IPS-18a (cell line): ENCODE data around the gene TOM1L2.

Experiments
- H3K27ac ChIP-seq: one replicate; pipeline ENCODE4 v1.5.1; 2013; ENCODE audit warnings: low read length
- H3K27me3 ChIP-seq: one replicate; pipeline ENCODE4 v1.6.1; 2013; ENCODE audit warnings: mild to moderate bottlenecking, low read length; ENCODE audit not compliant: control insufficient read depth, insufficient read depth
- H3K36me3 ChIP-seq: one replicate; pipeline ENCODE4 v1.6.1; 2013; ENCODE audit warnings: low read depth, low read length; ENCODE audit not compliant: control insufficient read depth
- H3K4me1 ChIP-seq: one replicate; pipeline ENCODE4 v1.6.1; 2013; ENCODE audit warnings: low read depth, low read length; ENCODE audit not compliant: control insufficient read depth
- H3K4me3 ChIP-seq: one replicate; pipeline ENCODE4 v1.5.1; 2013; ENCODE audit warnings: low read length
- H3K9ac ChIP-seq: one replicate; pipeline ENCODE4 v1.6.1; 2013; ENCODE audit warnings: mild to moderate bottlenecking, low read length, moderate library complexity
- H3K9me3 ChIP-seq: one replicate; pipeline ENCODE4 v1.6.1; 2013; ENCODE audit warnings: low read depth, low read length; ENCODE audit not compliant: control insufficient read depth

Gene TOM1L2

GRCh38 chr17:17928398-17929287 lies 43.6 kb downstream of the TOM1L2 start:
- Histone ChIP-seq H3K27me3 (no peaks in the 10 kb centered on the region), H3K36me3 (no peaks in the 10 kb centered on the region), H3K4me1 (peaks cover 8% of the 10 kb centered on the region), H3K27ac (no peak overlapping the region), H3K9ac (no peak overlapping the region), H3K4me3 (no peak overlapping the region), H3K9me3 (no peaks in the 10 kb centered on the region)

- Histone ChIP-seq H3K27me3 (no peaks in the 10 kb centered on the region), H3K36me3 (no peaks in the 10 kb centered on the region), H3K4me1 (peaks cover 17% of the 10 kb centered on the region), H3K4me3 (no peak overlapping the region), H3K9ac (no peak overlapping the region), H3K27ac (no peak overlapping the region), H3K9me3 (no peaks in the 10 kb centered on the region)
Observed at GRCh38 chr17:17926840-17927449, 45.3 kb downstream of the TOM1L2 start.

- no peaks in the 10 kb centered on the region for H3K36me3 ChIP-seq
- H3K27ac ChIP-seq = no peak overlapping the region
- no peaks in the 10 kb centered on the region for H3K27me3 ChIP-seq
- H3K9ac ChIP-seq = no peak overlapping the region
- peaks cover 24% of the 10 kb centered on the region for H3K4me1 ChIP-seq
- no peak overlapping the region for H3K4me3 ChIP-seq
- no peaks in the 10 kb centered on the region for H3K9me3 ChIP-seq
Observed at GRCh38 chr17:17926036-17926435, 46.2 kb downstream of the TOM1L2 start.

DNA sequence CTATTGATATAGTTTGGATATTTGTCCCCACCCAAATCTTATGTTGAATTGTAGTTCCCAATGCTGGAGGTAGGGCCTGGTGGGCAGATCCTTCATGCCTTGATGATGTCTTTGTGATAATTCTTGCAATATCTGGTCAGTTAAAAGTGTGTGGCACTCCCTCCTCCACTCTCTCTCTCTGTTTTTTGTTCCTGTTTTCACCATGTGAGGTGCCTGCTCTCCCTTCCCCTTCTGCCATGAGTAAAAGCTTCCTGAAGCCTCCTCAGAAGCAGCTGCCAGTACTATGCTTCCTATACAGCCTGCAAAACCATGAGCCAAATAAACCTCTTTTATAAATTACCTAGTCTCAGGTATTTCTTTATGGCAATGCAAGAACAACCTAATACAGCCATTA lies 47.3 kb downstream of the TOM1L2 start:
- Histone ChIP-seq H3K27ac (no peak overlapping the region), H3K36me3 (no peaks in the 10 kb centered on the region), H3K27me3 (no peaks in the 10 kb centered on the region), H3K4me1 (peaks cover 27% of the 10 kb centered on the region), H3K9ac (no peak overlapping the region), H3K4me3 (no peak overlapping the region), H3K9me3 (no peaks in the 10 kb centered on the region)

GRCh38 chr17:17924131-17924856 lies 47.9 kb downstream of the TOM1L2 start:
- peaks cover 30% of the 10 kb centered on the region for H3K4me1 ChIP-seq
- no peaks in the 10 kb centered on the region for H3K9me3 ChIP-seq
- H3K9ac ChIP-seq = no peak overlapping the region
- no peak overlapping the region for H3K4me3 ChIP-seq
- H3K27ac ChIP-seq = no peak overlapping the region
- H3K27me3 ChIP-seq = no peaks in the 10 kb centered on the region
- H3K36me3 ChIP-seq = no peaks in the 10 kb centered on the region

DNA sequence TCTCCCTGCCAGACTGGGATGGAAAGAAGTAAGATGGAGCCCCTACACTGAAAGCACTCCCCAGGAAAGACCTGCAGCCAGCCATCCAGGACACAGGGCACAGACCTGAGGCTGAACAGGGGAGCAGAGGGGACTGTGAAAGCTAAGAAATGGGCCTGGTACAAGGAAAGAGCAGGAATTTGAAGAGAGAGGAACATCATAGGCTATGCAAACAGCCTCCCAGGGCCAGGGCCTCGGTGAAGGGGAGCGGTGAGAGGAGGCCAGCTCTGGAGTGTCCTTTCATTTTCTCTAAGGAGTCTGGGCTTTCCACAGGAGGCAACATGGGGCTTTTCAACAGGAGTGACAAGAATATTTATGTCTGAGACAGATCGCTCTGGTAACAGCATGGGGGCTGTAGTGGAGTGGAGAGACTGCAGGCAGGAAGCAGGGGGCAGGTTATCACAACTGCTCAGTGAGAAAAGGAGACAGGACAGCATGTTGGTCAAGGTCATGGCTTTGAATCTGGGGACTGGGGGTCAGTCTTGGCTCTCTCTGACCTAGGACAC lies 50.1 kb downstream of the TOM1L2 start:
- Histone ChIP-seq H3K4me3 (no peak overlapping the region), H3K9me3 (no peaks in the 10 kb centered on the region), H3K9ac (no peak overlapping the region), H3K4me1 (peaks cover 23% of the 10 kb centered on the region), H3K27ac (peak overlapping the region; percentile 33), H3K27me3 (no peaks in the 10 kb centered on the region), H3K36me3 (no peaks in the 10 kb centered on the region)

DNA sequence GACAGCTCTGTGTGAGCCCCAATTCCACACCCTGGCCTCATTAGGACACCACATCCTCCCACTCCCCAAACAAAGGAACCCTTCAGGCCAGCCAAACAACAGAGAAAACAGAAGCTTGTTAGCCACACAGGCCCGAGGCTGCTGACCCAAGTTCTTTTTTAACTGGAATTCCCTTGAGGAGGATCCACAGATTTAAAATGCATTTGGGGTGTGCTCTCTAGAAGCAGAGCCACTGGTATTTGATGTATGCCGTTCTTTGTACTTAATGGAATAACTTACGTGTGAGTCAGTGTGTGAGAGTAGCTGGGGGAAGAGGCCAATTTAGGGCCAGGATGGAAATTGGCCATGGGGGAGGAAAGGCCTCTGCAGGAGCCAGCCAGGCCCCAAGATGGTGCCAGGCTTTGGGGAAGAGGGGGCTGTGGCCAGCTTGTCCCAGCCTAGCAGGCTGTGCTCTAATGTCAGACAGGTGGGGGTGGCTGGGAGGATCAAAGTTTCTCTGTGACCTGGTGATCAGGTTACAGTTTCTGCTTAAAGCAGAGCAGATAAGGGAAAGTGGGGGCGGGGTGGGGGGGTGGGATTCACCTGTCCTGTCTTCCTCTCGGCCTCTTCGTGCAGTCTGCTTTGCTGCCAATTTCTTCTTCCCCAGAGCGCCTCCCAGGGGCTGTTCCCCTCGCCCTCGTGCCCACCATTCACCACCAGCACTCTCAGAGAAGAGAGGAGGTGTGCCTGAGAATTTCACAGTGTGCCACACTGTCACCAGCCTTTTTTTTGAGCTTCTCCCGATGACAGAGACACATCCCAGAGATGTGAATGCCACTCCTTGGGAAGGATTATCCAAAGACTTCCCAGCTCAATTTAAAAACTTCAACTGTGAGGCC lies 50.8 kb downstream of the TOM1L2 start:
- no peak overlapping the region for H3K4me3 ChIP-seq
- no peaks in the 10 kb centered on the region for H3K27me3 ChIP-seq
- H3K36me3 ChIP-seq = no peaks in the 10 kb centered on the region
- peaks cover 23% of the 10 kb centered on the region for H3K4me1 ChIP-seq
- no peaks in the 10 kb centered on the region for H3K9me3 ChIP-seq
- H3K9ac ChIP-seq = no peak overlapping the region
- H3K27ac ChIP-seq = peak overlapping the region; percentile 33

DNA sequence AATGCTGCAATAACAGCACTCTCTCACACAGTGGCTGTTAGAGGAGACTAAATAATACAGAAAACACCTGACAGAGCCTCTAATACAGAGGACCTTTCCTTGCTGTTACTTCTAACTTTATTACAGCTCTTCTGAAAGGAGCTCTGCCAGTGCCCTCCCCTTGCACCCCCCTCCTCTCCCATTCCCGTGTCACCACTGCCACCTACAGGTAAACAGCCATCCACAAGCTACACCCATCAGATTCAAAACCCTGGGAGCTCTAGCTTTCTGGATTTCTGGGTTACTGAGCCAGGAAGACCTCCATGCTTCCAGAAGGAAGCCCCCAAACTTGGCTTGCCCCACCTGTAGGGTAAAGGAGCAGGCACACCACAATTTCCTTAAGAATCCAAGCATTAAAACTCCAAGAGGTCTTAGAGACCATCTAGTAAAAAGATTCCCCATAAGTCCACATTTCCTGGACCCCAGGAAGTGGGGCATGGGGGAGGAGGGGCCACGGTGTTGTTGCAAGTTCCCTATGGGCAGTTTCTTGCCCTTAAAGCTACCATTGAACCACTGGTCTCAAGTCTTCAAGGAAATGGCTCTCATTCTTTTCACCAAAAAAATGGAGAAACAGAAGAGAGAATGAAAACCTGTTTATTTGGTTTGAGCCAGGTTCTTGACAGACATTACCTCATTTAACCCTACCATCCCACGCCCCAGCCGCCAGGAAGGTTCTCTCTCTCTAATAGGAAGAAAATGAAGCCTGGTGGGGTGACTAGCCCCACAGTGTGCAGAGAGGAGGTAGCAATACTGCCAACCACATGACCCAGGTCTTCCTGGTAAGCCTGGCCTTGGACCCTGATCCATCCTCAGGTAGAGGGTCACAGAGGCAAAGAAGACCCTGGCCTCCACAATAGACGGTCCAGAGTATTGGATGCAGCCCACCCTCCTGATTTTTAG lies 52.8 kb downstream of the TOM1L2 start:
- H3K9ac ChIP-seq = no peak overlapping the region

GRCh38 chr17:17917394-17917793 lies 54.8 kb downstream of the TOM1L2 start:
- Histone ChIP-seq H3K4me1 (peaks cover 26% of the 10 kb centered on the region), H3K27me3 (no peaks in the 10 kb centered on the region), H3K4me3 (no peak overlapping the region), H3K9ac (no peak overlapping the region), H3K36me3 (no peaks in the 10 kb centered on the region), H3K27ac (no peak overlapping the region), H3K9me3 (no peaks in the 10 kb centered on the region)

More for the DNA sequence above, 52.8 kb downstream of the TOM1L2 start:
- H3K4me3 ChIP-seq = no peak overlapping the region
- no peaks in the 10 kb centered on the region for H3K27me3 ChIP-seq
- peaks cover 26% of the 10 kb centered on the region for H3K4me1 ChIP-seq
- no peak overlapping the region for H3K27ac ChIP-seq
- H3K36me3 ChIP-seq = no peaks in the 10 kb centered on the region
- no peaks in the 10 kb centered on the region for H3K9me3 ChIP-seq

- Histone ChIP-seq H3K27ac (no peak overlapping the region), H3K4me1 (peaks cover 11% of the 10 kb centered on the region), H3K27me3 (no peaks in the 10 kb centered on the region)
Observed at GRCh38 chr17:17915183-17915582, 57.0 kb downstream of the TOM1L2 start.

More at GRCh38 chr17:17915183-17915582, 57.0 kb downstream of the TOM1L2 start:
- Histone ChIP-seq H3K36me3 (no peaks in the 10 kb centered on the region), H3K4me3 (no peak overlapping the region), H3K9me3 (no peaks in the 10 kb centered on the region), H3K9ac (no peak overlapping the region)
